Esophagus (tissue), 2 donors: Measurements from ENCODE around the gene LRRN3. TPM values are rescaled to one million over a fixed set of nuclear protein-coding genes. Genes with fewer than 3 reads are reported as not detected.

Experiments used
- H3K27ac ChIP-seq, 2 donors: one replicate each; pipeline ENCODE4 v1.5.1; 2013; ENCODE audit warnings: low read depth in 2 of 2, mild to moderate bottlenecking in 2 of 2, inconsistent platforms in 1 of 2, low read length in 1 of 2, moderate library complexity in 1 of 2
- H3K27me3 ChIP-seq, 2 donors: one replicate each; pipeline ENCODE4 v1.6.1; 2013; ENCODE audit warnings: low read length in 2 of 2, control low read depth in 1 of 2, mild to moderate bottlenecking in 1 of 2; ENCODE audit not compliant: insufficient read depth in 2 of 2, control insufficient read depth in 1 of 2
- H3K36me3 ChIP-seq, 2 donors: one replicate each; pipeline ENCODE4 v1.6.1; 2013; ENCODE audit warnings: low read length in 1 of 2; ENCODE audit not compliant: control insufficient read depth in 2 of 2, insufficient read depth in 2 of 2
- H3K4me1 ChIP-seq, 2 donors: one replicate each; pipeline ENCODE4 v1.6.1; 2013; ENCODE audit warnings: low read length in 1 of 2; ENCODE audit not compliant: control insufficient read depth in 2 of 2, insufficient read depth in 2 of 2
- H3K4me3 ChIP-seq, 2 donors: one replicate each; pipeline ENCODE4 v1.5.1; 2013; ENCODE audit warnings: low read length in 2 of 2, mild to moderate bottlenecking in 2 of 2, low read depth in 1 of 2, moderate library complexity in 1 of 2
- H3K9me3 ChIP-seq, 2 donors: one replicate each; pipeline ENCODE4 v1.6.1; 2013; ENCODE audit warnings: mild to moderate bottlenecking in 2 of 2, low read depth in 1 of 2, low read length in 1 of 2, moderate library complexity in 1 of 2; ENCODE audit not compliant: control insufficient read depth in 2 of 2, insufficient read depth in 1 of 2
- WGBS, 2 donors: extraction: QIAGEN DNeasy Blood & Tissue Kit; methylation state at CpG; one replicate each; pipeline ENCODE4 v1.1.7; 2013; 5-methylcytosine and 5-hydroxymethylcytosine counted together
- polyA plus RNA-seq, 2 donors: library from polyadenylated mRNA; stranded (reverse); fragments of 200-250 nt; gene quantifications; one replicate each; pipeline ENCODE4 v1.2.3, GENCODE V29; 2013
- donor health status: healthy with polysubstance abuse.
- donor health status: Bipolar disorder and iron deficiency.

LRRN3 gene
- polyA plus RNA-seq, 2 donors = 0.06 to 0.12 TPM

- no peaks in the 10 kb centered on the region for H3K4me1 ChIP-seq
- no peaks in the 10 kb centered on the region for H3K36me3 ChIP-seq
- H3K4me3 ChIP-seq = no peak overlapping the region
- H3K27ac ChIP-seq = no peak overlapping the region
- WGBS, 2 donors = 93 to 97% methylated on average over 1 of the region's 1 CpG
- H3K9me3 ChIP-seq = no peaks in the 10 kb centered on the region
- H3K27me3 ChIP-seq = no peaks in the 10 kb centered on the region
These were observed 11.1 kb downstream of the LRRN3 start for GRCh38 chr7:111101856-111102646.

DNA sequence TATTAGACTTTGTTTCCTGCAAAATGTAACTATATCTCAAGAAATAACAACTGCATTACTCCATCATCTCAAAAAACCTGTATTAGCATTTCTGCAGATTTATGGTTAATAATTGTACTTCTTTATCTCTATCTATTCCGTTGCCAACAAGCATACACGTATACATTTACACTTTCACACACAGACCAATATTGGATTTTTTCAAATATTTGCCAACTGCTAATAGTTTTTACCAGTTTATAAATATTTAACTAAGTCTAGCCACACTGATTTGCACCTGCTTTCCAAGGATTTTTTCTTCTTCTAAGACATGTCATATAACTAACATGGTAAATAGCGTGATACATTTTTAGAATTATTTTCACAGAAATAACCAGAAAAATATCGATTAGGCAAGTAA, 12.2 kb downstream of the LRRN3 start:
- H3K4me3 ChIP-seq = no peak overlapping the region
- no peaks in the 10 kb centered on the region for H3K27me3 ChIP-seq
- no peak overlapping the region for H3K27ac ChIP-seq
- no peaks in the 10 kb centered on the region for H3K36me3 ChIP-seq
- no peaks in the 10 kb centered on the region for H3K9me3 ChIP-seq
- H3K4me1 ChIP-seq = no peaks in the 10 kb centered on the region
- WGBS, 2 donors = 86 to 96% methylated on average over 4 of the region's 4 CpGs

GRCh38 chr7:111103678-111104274, 12.8 kb downstream of the LRRN3 start:
- Histone ChIP-seq H3K4me1 (no peaks in the 10 kb centered on the region), H3K36me3 (no peaks in the 10 kb centered on the region), H3K27ac (no peak overlapping the region), H3K9me3 (no peaks in the 10 kb centered on the region), H3K4me3 (no peak overlapping the region), H3K27me3 (no peaks in the 10 kb centered on the region)
- 81 to 88% methylated on average over 4 of the region's 4 CpGs for WGBS, 2 donors

DNA sequence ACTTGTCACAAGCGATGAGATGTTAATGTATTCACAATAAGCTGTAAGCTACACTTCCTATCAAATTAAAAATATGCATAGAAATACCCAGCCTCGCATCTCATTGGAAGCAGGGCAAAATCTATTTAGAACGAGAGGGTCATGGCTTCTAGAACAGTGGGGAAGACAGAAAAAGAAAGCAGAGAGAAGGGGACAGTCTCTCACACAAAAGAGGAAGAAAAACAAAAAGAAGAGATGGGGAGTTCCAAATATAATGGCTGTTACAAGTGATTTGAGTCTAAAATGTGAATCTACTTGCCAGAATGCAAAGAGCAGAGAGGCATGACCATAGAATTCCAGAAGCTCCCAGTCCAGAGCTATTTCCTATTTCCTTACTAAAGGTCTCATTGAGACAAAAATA, 13.8 kb downstream of the LRRN3 start:
- Histone ChIP-seq H3K4me1 (no peaks in the 10 kb centered on the region), H3K9me3 (no peaks in the 10 kb centered on the region), H3K27me3 (no peaks in the 10 kb centered on the region), H3K36me3 (no peaks in the 10 kb centered on the region), H3K4me3 (no peak overlapping the region), H3K27ac (no peak overlapping the region)
- WGBS, 2 donors = 90 to 91% methylated on average over 3 of the region's 3 CpGs

DNA sequence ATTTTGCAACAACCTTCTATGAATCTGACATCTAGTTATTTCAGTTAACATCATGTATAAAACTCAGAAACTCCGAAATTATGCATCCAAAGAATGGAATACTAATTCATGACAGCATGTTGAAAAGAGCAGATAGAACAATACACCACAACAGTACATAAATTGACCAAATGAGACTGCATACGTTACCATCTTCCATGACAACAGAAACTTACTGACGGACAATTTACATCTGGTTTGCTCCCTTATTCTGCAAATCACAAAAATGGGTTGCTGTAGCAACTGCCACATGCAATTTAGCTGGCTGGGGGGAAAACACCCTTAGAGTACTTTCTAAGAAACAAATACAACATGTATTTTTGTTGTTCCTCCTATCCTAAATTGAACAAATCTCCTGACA, 14.3 kb downstream of the LRRN3 start:
- H3K36me3 ChIP-seq = no peaks in the 10 kb centered on the region
- 92 to 97% methylated on average over 3 of the region's 3 CpGs for WGBS, 2 donors
- no peak overlapping the region for H3K4me3 ChIP-seq
- no peaks in the 10 kb centered on the region for H3K9me3 ChIP-seq
- no peak overlapping the region for H3K27ac ChIP-seq
- no peaks in the 10 kb centered on the region for H3K27me3 ChIP-seq
- no peaks in the 10 kb centered on the region for H3K4me1 ChIP-seq

DNA sequence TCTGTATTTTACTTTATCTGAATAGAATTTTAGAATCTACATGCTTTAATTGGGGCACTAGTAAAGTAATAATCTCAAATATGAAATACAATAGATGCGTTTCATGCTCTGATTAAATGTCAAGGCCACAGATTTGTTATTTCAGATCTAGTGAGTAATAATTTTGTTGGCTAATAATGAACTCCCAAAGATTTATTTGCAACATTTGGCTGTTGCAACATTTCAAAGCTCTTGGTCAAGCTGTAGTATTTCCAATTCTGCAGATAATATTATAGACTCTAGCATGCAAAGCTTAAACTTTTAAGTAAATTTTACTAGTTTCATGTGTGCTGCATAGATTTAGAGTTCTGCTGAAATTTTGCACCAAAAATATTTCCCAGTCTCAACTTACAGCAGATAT, 16.7 kb downstream of the LRRN3 start:
- Histone ChIP-seq H3K27ac (no peak overlapping the region), H3K9me3 (no peaks in the 10 kb centered on the region), H3K4me3 (no peak overlapping the region), H3K27me3 (no peaks in the 10 kb centered on the region), H3K36me3 (no peaks in the 10 kb centered on the region), H3K4me1 (no peaks in the 10 kb centered on the region)
- 72% methylated on average over 1 of the region's 1 CpG for WGBS, 2 donors

DNA sequence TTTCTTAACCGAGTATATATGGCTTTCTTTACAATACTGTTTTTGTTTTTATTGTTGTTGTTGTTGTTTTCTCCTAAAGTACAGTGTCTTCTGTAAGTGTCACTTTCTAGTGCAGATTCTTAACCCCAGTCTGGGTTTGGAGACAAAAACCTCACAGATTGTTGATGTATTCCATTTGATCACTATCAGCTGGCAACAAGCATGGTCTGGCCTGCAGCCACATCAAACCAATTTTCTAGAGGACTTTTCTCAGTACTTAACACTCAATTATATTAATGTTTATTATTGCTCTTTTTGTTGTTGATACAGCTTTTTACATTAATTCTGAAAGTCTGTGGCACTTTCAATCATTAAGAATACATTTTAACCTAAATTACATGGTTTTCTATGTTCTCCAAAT, 17.1 kb downstream of the LRRN3 start:
- 87 to 89% methylated on average over 1 of the region's 1 CpG for WGBS, 2 donors
- Histone ChIP-seq H3K4me3 (no peak overlapping the region), H3K36me3 (no peaks in the 10 kb centered on the region), H3K4me1 (no peaks in the 10 kb centered on the region), H3K27ac (no peak overlapping the region), H3K9me3 (no peaks in the 10 kb centered on the region), H3K27me3 (no peaks in the 10 kb centered on the region)

DNA sequence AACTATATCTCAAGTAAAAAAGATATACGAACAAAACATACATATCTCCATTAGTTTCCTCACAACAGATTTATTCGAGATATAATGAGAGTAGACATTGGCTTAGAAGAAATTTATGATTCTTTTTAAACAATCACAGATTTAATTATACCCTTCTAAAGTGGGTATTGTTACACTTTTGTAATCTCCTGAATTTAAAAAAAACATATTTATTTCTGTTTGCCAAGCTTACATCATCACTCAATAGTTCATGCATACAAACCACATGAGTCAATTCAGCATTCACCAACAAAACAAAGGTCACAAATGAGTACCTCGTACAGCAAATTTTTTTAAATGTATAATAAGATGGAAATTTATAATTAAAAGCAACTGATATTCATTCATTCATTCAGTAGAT, 17.6 kb downstream of the LRRN3 start:
- no peaks in the 10 kb centered on the region for H3K9me3 ChIP-seq
- no peaks in the 10 kb centered on the region for H3K36me3 ChIP-seq
- no peak overlapping the region for H3K27ac ChIP-seq
- 72 to 74% methylated on average over 3 of the region's 3 CpGs for WGBS, 2 donors
- no peaks in the 10 kb centered on the region for H3K27me3 ChIP-seq
- H3K4me1 ChIP-seq = no peaks in the 10 kb centered on the region
- no peak overlapping the region for H3K4me3 ChIP-seq

- Histone ChIP-seq H3K4me1 (no peaks in the 10 kb centered on the region), H3K9me3 (no peaks in the 10 kb centered on the region), H3K36me3 (no peaks in the 10 kb centered on the region), H3K4me3 (no peak overlapping the region), H3K27me3 (no peaks in the 10 kb centered on the region), H3K27ac (no peak overlapping the region)
- WGBS, 2 donors = 66 to 69% methylated on average over 2 of the region's 2 CpGs
These were observed 21.5 kb downstream of the LRRN3 start for GRCh38 chr7:111112439-111112838.
